Measurements from ENCODE around the gene OR10T2.
"Not testable (repeated sequence)": the region's sequence is repeated elsewhere in the genome, so short reads cannot be mapped to it uniquely, and the experiment has no call there.

Gene OR10T2

DNA sequence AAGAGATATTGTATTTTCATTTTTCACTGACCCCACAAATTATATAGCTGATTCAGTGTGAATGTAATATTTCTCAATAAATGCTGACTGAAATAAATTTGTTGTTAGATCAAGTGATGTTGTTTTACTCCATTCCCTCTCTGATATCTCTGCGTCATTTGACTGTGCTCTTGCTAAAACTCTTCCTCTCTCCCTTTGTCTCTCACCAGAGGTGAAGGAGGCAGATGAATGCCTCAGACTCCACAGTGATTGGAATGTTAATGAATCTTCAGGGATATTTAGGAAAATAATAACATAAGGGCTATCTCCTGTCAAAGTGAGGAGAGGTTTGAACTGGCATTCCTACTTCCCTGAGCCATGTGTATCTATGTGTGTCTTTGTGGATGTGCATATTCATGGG lies 41.8 kb downstream of the OR10T2 start:
- DNase-seq (ENCODE audit: extremely low read depth in 1 of 2, low read depth in 1 of 2) = no peak

DNA sequence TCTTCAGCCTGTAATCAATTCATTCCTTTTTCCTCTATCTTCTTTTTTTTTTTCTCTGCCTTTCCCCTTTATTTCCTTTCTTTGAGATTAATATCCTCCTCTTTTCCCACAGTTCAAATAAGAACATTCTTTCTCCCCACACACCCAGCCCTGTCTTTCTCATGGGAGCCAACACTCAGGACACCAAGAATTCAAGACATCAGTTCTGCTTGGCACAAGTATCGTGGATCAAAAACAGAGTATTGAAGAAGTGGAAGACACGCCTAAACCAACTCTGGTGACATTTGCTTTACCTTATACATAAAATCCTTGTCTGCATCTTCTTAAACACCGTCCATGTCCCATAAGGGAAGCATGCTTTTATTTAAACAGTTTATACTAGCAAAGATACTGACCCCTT lies 42.6 kb downstream of the OR10T2 start:
- DNase-seq (ENCODE audit: extremely low read depth in 1 of 2, low read depth in 1 of 2) = no peak

DNA sequence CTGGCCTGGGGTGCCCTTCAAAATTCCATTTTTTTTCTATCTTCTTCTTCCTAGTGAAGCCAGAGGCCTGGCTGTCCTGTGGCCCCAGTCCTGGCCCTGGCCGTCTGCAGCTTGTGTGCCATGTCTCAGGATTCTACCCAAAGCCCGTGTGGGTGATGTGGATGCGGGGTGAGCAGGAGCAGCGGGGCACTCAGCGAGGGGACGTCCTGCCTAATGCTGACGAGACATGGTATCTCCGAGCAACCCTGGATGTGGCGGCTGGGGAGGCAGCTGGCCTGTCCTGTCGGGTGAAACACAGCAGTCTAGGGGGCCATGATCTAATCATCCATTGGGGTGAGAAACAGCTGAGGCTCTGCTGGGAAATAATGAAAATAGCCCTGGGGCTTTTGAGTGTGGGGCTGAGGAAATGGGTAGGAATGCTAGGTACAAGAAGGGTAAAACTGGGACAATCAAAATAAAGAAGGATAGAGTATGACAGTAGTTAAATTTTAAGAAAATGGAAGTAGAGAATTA lies 43.4 kb downstream of the OR10T2 start:
- DNase-seq (ENCODE audit: extremely low read depth in 1 of 2, low read depth in 1 of 2) = no peak

DNA sequence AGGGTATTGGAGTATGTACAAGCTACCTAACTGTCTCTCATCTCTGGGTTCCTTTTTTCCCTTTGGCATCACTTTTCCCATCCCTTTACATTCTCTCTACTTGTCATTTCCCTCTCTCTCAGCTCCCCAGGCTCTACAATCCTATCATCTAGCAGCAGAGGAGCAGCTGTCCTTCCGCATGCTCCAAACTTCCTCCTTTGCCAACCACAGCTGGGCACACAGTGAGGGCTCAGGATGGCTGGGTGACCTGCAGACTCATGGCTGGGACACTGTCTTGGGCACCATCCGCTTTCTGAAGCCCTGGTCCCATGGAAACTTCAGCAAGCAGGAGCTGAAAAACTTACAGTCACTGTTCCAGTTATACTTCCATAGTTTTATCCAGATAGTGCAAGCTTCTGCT lies 45.0 kb downstream of the OR10T2 start:
- DNase-seq (ENCODE audit: extremely low read depth in 1 of 2, low read depth in 1 of 2) = no peak

DNA sequence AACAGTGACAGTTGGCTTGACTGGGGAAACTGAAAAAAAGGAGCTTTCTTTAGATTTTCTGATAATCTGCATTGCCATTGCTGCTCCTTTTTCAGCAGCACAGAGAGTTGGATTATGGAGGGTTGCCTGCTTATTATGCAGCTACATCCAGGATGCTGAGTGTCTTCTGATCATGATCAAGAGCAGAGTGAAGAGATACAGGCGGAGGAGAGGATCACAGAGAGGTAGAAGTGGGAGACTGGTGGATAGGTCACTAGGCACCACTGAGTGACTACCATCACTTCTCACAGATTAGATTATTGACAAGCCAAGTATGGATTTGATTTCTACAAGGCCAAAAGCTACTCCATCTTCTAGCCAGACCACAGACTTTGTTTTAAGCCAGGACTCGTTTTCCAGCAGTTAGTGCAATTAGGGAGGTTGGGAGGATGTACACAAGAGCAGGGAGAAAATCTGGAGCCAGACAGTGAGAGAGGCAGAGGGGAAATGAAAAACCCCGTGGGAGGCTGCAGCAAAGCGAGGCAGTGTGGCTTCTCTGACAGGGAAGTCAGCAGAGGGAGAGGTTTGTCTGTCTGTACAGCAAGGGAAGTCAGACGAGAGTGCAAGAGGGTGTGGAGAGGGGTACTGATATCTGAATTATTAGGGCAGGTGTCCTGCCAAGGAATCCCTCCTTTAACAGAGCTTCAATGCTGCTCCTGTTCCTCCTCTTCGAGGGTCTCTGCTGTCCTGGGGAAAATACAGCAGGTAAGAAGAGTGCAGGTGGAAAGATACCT lies 45.8 kb downstream of the OR10T2 start, which contains the start of gene CD1E:
TSS of gene CD1E (plus strand) at position 592 of the 773 bp plus-strand sequence. CDS start at position 687, 95 bp downstream.
- no peak for DNase-seq (ENCODE audit: extremely low read depth in 1 of 2, low read depth in 1 of 2)

DNA sequence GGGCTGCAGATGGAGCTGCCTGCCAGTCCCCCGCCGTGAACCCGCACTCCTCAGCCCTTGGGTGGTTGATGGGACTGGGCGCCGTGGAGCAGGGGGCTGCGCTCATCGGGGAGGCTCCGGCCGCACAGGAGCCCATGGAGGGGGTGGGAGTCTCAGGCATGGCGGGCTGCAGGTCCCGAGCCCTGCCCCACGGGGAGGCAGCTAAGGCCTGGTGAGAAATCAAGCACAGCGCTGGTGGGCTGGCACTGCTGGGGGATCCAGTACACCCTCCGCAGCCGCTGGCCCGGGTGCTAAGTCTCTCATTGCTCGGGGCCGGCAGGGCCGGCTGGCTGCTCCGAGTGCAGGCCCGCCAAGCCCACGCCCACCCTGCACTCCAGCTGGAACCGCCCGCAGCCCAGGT lies 50.3 kb downstream of the OR10T2 start:
- not testable (repeated sequence) for DNase-seq (ENCODE audit: extremely low read depth in 1 of 2, low read depth in 1 of 2)
